GF-D8 (cell line): Measurements from ENCODE around the gene POLR2B.
"Not testable (repeated sequence)": the region's sequence is repeated elsewhere in the genome, so short reads cannot be mapped to it uniquely, and the experiment has no call there.

ENCODE experiments used
- DNase-seq: peaks from one replicate; lab custom pipeline; 2025; lab: John Stamatoyannopoulos, UW

POLR2B gene

DNA sequence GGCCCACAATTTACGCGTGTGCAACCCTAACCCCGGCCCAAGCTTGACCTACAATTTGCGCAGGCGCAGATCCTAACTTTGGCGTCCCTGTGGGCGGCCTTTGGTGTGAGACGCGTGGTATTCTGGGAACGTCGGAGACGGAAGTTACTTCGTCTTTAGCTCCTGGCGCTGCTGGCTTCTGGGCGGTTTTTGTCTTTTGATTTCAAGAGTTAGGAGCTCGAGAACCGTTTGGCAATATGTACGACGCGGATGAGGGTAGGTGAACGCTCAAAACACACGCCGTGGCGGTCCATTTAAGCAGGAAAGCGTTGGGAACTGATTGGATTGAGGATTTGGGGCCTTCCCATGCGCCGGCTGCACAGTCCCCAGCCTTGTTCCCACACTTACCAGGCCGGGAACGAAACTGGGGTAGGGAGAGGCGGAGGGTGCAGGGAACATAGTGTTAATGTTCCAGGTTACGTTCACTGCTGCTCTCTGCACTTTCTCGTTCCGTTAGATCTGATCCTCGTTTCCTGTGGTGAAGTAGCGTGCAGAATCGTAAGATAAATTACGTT lies at the start of gene POLR2B:
Gene POLR2B (plus strand): TSS at position 147 of the 554 bp plus-strand sequence. CDS start 90 bp downstream, at position 237.
- peak; percentile 91 for DNase-seq

DNA sequence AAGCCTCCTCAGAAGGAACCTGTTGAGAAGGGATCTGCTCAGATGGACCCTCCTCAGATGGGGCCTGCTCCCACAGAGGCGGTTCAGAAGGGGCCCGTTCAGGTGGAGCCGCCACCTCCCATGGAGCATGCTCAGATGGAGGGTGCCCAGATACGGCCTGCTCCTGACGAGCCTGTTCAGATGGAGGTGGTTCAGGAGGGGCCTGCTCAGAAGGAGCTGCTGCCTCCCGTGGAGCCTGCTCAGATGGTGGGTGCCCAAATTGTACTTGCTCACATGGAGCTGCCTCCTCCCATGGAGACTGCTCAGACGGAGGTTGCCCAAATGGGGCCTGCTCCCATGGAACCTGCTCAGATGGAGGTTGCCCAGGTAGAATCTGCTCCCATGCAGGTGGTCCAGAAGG lies 48.1 kb upstream of the POLR2B start:
- DNase-seq: no peak

DNA sequence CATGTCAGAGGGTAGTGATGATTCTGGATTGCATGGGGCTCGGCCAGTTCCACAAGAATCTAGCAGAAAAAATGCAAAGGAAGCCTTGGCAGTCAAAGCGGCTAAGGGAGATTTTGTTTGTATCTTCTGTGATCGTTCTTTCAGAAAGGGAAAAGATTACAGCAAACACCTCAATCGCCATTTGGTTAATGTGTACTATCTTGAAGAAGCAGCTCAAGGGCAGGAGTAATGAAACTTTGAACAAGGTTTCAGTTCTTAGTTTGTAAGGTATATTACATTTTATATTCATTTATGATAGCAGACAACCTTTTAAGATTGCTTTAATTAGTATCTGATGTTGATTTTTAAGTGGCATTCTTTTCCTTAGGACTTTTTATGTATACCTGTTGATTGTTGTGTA lies 46.8 kb upstream of the POLR2B start:
- DNase-seq: no peak

DNA sequence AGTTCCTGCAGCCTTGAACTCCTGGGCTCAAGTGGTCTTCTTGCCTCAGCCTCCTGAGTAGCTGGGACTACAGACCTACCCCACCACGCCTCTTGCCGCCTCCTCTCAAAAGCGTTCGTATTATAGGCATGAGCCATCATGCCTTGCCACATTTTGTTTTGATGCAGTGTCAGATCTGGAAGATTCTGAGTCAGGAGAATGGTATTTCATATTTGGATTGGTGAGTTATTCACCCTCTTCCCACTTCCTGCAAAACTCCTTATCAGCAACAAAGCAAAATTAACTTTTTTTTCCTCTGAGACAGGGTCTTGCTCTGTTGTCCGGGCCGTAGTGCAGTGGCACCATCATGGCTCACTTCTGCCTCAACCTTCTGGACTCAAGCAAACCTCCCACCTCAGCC lies 41.4 kb upstream of the POLR2B start:
- DNase-seq: no peak

DNA sequence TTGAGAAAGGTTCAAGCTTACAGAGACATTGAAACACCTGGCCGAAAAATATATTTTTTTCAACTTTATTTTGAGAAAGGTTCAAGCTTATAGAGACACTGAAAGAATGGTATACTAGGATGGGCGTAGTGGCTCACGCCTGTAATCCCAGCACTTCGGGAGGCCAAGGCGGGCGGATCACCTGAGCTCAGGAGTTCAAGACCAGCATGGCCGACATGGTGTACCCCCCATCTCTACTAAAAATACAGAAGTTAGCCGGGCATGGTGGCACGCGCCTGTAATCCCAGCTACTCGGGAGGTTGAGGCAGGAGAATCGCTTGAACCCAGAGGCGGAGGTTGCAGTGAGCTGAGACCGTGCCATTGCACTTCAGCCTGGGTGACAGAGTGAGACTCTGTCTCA lies 38.9 kb upstream of the POLR2B start:
- not testable (repeated sequence) for DNase-seq

DNA sequence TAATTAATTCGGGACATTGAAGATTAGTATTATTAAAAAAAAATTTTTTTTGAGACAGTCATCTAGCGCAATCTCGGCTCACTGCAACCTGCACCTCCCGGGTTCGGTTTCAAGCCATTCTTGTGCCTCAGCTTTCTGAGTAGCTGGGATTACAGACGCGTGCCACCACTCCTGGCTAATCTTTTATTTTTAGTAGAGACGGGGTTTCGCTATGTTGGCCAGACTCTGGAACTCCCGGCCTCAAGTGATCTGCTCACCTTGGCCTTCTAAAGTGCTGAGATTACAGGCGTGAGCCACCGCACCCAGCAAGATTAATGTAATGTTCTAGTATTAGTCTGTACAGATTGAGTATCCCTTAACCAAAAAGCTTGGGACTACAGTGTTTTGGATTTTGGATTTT lies 38.3 kb upstream of the POLR2B start:
- no peak for DNase-seq

DNA sequence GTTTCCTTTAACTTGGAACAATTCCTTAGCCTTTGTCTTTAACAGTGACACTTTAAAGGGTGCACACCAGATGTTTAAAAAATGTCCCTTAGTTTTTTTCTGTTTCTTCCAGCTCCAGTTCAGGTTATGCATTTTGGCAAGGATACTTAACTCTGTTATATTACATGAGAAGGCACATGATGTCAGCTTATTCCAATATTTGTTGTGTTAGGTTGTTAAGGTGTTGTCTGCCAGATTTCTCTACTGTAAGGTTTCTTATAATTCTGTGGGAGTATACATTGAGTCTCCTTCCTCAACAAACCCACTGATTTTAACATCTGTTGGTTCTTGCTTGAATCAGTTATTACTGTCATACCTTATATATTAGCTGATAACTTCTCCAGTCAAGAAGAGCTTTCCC lies 37.7 kb upstream of the POLR2B start:
- no peak for DNase-seq

DNA sequence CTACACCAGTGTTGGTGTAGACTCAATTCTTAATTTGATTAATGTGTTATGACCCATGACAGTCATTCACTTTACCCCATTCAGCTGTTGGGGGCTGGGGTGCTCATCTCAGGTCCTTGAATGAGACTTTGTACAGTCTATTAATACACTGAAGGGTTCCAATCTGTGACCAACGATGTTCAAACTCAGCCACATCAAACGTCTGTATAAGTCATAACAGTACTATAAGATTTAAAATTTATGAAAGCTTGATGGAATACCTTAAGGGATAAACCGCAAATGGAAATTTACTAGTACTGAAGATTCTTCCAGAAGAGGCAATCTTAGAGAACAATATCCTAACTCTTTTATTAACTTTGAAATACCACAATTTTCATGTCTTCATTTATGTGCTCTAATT lies 37.3 kb upstream of the POLR2B start:
- DNase-seq: no peak

DNA sequence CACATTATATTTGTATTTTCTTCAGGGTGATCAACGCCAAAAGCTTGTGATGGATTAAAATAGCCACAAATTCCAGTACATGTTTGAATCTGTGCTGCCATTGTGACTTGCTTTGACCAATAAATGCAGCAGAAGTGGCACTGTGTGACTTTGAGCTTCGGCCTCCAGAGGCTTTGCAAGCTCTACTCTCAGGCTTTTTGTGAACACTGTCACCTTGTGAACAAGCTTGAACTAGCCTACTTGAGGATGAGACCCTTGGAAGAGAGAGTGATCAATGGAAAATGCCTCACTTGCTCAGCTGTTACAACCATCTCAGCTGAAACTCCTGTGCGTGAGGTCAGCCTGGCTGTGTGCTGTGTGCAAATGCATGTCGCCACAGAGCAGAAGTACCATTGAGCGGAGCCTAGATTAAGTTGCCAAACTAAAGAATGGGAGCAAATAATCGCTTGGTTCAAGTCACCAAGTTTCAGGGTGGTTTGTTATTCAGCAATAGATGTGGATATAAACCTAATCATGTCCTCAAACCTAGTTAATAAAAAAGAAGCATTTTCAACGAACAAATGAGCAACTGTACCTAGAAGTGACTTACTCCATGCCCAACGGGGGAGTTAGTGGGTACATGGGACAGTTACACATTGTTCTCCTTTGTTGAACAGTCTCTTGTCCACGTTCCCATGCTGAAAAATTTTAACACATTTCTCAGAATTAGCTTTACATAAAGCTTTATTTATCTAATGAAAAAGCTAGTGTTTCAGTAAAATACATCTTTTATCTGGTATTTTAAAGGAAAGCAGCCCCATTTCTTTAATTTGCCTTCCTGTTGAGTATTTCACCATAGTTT lies 24.8 kb upstream of the POLR2B start:
- no peak for DNase-seq

DNA sequence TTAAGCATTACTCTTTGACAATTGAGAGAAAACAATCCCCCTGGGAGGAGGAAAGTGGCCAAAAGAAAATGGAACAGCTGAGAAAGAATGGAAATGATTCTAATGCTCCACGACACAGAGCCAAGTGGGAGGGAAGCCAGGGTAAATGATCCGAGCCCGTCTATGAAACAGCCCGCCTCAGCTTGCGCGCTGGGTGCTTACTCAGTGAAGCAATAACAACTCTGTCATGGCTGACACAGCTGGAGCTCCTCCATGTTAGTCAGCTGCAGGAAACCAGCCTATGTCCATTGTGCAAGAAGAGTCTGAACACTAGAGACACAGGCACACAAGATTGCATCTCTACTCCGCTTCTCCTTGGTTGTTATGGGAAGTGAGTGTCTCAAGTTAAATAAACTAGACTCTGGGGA lies 20.6 kb upstream of the POLR2B start:
- DNase-seq: peak; percentile 97

DNA sequence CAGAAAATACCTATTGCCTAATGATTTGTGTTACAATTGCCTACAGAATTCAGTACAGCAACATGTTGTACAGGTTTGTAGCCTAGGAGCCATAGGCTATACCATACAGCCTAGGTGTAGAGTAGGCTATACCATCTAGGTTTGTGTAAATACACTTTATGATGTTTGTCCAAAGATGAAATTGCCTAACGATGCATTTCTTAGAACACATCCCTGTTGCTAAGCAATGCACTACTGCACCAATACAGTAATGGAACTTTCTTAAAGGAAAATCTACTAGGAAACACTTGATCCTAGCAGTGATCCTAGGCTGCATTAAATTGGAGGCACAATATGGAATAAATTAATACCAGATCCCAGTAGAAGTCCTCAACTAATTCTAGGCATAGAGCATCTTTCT lies 19.6 kb upstream of the POLR2B start:
- DNase-seq: no peak

DNA sequence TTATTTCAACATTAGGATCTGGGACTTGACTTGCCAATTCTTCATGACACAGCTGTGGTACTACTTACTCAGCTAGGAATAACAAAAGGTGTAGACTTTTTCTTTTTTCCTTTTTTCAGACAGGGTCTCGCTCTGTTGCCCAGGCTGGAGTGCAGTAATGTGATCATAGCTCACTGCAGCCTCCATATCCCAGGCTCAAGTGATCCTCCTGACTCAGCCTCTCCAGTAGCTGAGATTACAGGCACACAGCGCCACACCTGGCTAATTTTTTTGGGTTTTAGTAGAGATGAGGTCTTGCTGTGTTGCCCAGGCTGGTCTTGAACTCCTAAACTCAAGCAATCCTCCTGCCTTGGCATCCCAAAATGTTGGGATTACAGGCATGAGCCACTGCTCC lies 17.6 kb upstream of the POLR2B start:
- DNase-seq: no peak

DNA sequence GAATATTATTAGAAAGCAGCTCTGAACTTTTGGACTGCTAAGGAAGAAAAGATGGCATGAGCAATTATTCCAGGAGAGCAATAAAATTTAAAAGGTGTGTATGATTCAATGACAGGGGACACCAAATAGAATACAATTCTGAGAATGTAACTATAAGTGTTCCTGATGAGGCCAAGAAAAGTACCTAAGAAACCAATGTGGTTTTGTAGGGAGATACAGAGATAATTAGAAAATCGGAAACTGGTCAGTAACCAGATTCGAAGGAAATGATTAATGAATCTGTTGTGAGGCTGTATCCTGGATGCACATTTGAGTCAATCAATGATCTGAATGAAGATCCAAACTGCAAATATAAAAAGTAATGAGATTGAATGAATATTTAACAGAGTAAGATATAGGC lies 7.3 kb upstream of the POLR2B start:
- DNase-seq: no peak

DNA sequence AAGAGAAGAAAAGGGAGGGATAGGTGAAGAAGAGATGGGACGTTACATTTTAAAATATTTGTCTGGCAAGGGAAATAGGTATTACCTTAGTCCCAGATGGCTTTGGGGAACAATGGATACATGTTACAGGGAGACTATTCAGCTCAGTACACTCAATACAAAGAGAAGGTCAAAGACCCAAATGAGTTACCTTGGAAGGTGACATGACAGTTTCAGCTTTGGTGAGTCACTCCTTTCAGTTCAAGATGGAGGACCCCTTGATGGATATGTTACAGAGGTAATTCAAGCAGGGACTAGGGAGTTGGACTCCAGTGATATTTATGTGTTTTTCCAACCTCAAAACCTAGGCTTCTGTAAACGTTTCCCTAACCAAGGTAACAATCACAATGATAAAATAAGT lies 6.3 kb upstream of the POLR2B start:
- no peak for DNase-seq

DNA sequence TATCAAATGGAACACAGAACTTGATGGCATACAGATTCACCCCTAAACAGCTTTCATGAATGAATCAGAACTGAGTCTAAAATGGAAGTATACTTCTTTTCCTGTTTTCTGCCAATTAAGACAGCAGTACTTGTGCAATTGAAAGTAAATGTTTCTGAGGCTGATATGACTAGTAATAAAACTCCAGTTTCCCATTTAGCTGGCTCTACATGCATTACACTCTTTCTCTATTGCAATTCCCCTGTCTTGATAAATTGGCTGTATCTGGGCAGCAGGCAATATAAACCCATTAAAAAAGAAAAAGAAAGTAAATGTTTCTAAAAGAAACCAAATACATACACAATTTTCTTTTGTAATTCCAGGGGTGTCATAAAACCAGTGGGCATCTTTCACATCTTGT lies 5.9 kb upstream of the POLR2B start:
- no peak for DNase-seq

DNA sequence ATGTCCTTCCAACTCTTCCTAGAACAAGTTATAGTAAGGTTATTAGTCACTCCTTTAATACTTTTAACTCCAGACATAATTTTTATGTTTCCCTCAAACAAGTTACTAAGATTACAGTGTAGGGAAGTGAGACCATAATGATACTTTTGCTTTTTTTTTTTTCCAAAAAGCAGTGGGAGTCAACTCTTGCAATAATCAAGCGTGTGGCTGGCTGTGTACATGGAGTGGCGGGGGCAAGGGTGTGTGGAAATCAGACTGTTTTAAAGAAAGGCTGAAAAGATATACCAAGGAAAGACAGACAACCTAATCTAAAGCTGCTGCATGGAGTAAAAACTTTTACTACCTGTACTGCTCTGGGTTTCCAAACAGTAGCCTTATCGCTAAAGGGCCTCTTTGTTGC lies 5.4 kb upstream of the POLR2B start:
- DNase-seq: no peak

DNA sequence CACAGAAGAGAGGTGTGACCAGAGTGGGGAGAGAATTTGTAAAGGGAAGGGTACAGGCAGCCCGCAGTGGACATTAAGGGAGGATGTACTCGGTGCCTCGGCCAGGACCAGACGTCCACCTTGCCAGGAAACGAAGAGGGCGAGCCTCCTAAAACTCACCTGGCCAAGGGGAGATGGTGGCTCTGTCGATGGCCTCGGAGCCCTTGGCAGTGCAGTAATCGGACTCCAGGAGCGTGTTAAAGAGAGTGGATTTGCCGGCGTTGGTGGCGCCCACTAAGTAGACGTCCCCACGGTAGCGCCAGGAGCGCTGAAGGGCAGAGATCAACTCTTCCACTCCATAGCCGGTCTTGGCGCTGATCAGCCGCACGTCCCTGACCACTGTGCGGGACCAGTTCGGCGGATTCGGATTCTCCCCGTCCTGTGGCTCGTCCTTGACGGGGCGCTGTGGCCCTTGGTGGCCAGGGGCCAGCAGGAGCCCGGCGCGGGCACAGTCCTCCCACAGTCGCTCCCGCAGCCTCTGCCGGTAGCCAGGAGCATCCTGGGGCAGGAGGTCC lies 2.3 kb upstream of the POLR2B start:
- no peak for DNase-seq

DNA sequence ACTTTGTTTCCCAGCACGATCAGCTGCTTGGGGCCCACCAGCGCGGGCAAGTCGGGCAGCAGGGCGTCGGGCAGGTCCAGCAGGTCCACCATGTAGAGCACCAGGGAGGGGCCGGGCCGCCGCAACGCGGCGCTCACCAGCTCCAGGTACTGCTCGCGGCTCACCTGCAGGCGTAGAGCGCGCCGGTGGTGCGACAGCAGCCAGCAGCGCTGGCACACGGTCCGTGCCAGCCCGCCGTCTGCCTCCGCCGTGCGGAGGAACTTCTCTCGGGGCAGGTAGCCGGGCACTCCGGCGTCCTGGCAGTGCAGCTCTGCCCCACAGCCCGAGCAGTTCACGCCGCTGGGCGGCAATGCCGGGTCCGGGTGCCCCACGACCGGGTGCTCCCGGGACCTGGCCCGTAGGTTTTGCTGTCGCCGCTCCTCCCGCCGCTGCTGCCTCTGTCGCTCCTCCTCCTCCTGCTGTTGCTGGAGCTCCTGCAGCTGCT lies 1.8 kb upstream of the POLR2B start:
- no peak for DNase-seq

DNA sequence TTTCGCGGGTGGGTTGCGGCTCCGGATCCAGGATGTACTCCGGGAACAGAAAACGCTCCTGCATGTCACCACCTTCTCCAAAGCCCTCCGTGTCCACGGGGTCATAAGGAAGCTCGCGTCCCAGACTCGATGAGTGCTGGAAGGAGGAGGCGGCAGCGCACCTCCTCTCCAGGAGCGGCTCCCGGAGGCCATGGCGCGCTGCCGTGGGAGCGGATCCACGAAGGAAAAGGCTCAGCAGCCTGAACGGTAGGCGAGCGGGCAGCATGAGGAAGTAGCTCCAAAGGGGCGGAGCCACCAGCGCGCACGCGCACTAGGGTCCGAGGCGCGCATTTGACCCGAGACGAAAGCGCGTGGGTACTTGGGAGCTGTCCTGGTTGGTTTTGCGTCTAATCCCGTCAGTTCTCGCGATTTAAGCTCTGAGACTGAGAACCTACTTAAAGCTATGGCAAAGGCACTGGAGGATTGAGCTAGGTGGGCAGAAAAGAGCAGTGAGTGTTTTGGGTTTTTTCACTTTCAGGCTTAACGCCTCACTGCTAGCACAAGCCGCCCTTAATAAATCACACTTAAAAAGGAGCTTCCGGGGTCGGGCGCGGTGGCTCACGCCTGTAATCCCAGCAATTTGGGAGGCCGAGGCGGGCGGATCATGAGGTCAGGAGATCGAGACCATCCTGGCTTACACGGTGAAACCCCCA lies 1.2 kb upstream of the POLR2B start, which contains the start of gene NOA1:
Gene NOA1 (minus strand): TSS at position 286 of the 692 bp plus-strand sequence. CDS start 21 bp downstream, at position 265.
- peak; percentile 94 for DNase-seq

DNA sequence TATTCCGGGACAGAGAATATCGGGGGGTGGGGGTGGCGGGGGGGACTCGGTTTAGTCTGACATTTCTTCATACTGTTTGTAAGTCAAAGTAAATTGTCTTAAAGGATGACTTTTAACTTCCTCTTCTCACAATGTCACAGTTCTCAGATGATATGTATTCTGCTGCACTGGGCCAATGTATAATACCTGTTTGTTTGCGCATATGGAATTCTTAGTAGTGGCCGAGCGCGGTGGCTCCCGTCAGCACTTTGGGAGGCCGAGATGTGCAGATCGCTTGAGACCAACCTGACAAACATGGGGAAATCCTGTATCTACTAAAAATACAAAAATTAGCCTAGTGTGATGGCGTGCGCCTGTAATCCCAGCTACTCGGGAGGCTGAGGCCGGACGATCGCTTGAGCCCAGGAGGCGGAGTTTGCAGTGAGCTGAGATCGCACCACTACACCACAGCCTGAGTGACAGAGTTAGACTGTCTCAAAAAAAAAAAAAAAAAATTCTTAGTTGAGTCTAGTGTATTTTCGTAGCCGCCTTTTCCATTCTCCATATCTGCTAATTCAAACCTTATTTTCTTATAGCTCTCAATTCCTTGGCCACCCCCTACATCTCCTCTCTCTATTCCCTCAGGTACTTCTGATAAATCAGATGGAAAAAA lies 851 bp downstream of the POLR2B start:
- DNase-seq: no peak

DNA sequence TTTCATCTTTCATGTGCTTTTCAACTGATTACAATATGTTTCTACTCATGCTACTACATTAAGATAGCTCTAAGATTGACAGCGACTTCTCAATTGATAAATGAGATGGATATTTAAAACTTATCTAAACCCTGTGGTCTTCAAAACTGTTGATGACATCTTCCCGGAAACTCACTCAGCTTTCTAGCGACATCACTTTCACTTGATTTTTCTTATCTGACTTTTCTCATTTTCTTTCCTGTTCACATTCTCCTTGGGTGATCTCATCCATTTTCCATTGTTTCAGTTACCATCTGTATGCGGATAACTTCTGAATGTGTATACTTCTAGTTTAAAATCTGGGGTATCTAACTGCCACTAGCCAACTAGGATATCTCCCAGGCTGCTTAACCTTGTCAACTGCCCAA lies 3.1 kb downstream of the POLR2B start:
- DNase-seq: no peak

DNA sequence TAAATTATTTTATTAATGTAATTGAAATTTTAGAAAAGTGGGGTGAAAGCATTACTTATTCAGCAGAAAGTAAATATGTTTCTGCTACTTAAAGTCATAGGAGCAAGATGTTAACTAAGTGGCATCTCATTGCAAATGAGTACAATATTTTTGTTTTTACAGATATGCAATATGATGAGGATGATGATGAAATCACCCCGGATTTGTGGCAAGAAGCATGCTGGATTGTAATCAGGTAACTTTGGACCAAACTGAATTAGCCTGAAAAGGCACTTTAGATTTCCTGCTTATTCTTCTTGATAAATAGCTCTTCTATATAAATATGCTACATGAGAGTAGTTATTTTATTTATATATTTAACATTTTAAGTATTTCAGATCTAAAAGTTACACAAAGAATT lies 7.5 kb downstream of the POLR2B start:
- no peak for DNase-seq
